HepG2 (cell line): ENCODE results near the gene PPM1G. TPM values are rescaled to one million over a fixed set of nuclear protein-coding genes. Genes with fewer than 3 reads are reported as not detected.

Source experiments
- DPF2 ChIP-seq: sonication (generic); formaldehyde crosslinking; IDR thresholded peaks from 2 replicates; pipeline ENCODE4 v1.4.0; 2020; ENCODE audit warnings: mild to moderate bottlenecking, low read depth, missing genetic modification reagents, borderline replicate concordance
- HDAC2 ChIP-seq: sonication (generic); formaldehyde crosslinking; IDR thresholded peaks from 2 replicates; pipeline ENCODE4 v1.4.0; 2020; ENCODE audit warnings: missing genetic modification reagents
- IKZF4 ChIP-seq: sonication (generic); formaldehyde crosslinking; IDR thresholded peaks from 2 replicates; pipeline ENCODE4 v1.5.1; 2020; ENCODE audit warnings: borderline replicate concordance, mild to moderate bottlenecking, low read depth, missing genetic modification reagents; ENCODE audit errors: not compliant biosample characterization
- MIER2 ChIP-seq: IDR thresholded peaks from 2 replicates; pipeline ENCODE4 v1.6.1; 2016; ENCODE audit warnings: missing biosample characterization, missing genetic modification reagents
- NBN ChIP-seq: fragments of 450-650 bp; conservative IDR thresholded peaks from 2 replicates; pipeline ENCODE4 v1.6.1; 2017
- NCOA5 ChIP-seq: sonication (generic); formaldehyde crosslinking; IDR thresholded peaks from 2 replicates; pipeline ENCODE4 v1.4.0; 2020; ENCODE audit warnings: missing genetic modification reagents
- POLR2A ChIP-seq, 2 experiments: IDR thresholded peaks; 2 replicates each; pipeline ENCODE4 v1.6.1; 2011; ENCODE audit warnings: low read depth in 2 of 2, low read length in 2 of 2, mild to moderate bottlenecking in 1 of 2, moderate library complexity in 1 of 2; ENCODE audit not compliant: insufficient read depth in 1 of 2
- SIX1 ChIP-seq: sonication (generic); formaldehyde crosslinking; IDR thresholded peaks from 2 replicates; pipeline ENCODE4 v1.4.0; 2020; ENCODE audit warnings: missing genetic modification reagents, borderline replicate concordance
- SNAI1 ChIP-seq: sonication (generic); formaldehyde crosslinking; IDR thresholded peaks from 2 replicates; pipeline ENCODE4 v1.5.0; 2020; ENCODE audit warnings: mild to moderate bottlenecking, missing genetic modification reagents, borderline replicate concordance
- SNRNP70 ChIP-seq: fragments of 200-400 bp; formaldehyde crosslinking; IDR thresholded peaks from 2 replicates; pipeline ENCODE4 v1.6.1; 2017; ENCODE audit warnings: mild to moderate bottlenecking, low read depth, low read length, moderate library complexity
- ZBTB1 ChIP-seq: sonication (generic); formaldehyde crosslinking; IDR thresholded peaks from 2 replicates; pipeline ENCODE4 v1.4.0; 2020; ENCODE audit warnings: missing genetic modification reagents, borderline replicate concordance
- ZNF10 ChIP-seq: sonication (generic); formaldehyde crosslinking; IDR thresholded peaks from 2 replicates; pipeline ENCODE4 v1.4.0; 2020; ENCODE audit warnings: mild to moderate bottlenecking, low read depth, missing genetic modification reagents, borderline replicate concordance
- ZNF20 ChIP-seq: sonication (generic); formaldehyde crosslinking; IDR thresholded peaks from 2 replicates; pipeline ENCODE4 v1.4.0; 2020; ENCODE audit warnings: mild to moderate bottlenecking, moderate library complexity, missing genetic modification reagents
- ZNF570 ChIP-seq: sonication (generic); formaldehyde crosslinking; IDR thresholded peaks from 2 replicates; pipeline ENCODE4 v1.4.0; 2020; ENCODE audit warnings: mild to moderate bottlenecking, missing genetic modification reagents, borderline replicate concordance
- ZNF607 ChIP-seq: sonication (generic); formaldehyde crosslinking; IDR thresholded peaks from 2 replicates; pipeline ENCODE4 v1.5.1; 2020; ENCODE audit warnings: missing genetic modification reagents, mild to moderate bottlenecking, borderline replicate concordance
- ZNF674 ChIP-seq: sonication (generic); formaldehyde crosslinking; IDR thresholded peaks from 2 replicates; pipeline ENCODE4 v1.5.0; 2020; ENCODE audit warnings: low read depth, mild to moderate bottlenecking, missing genetic modification reagents
- ZSCAN31 ChIP-seq: sonication (generic); formaldehyde crosslinking; IDR thresholded peaks from 2 replicates; pipeline ENCODE4 v1.5.0; 2020; ENCODE audit warnings: low read depth, mild to moderate bottlenecking, missing genetic modification reagents
- polyA plus RNA-seq, 8 experiments: library from polyadenylated mRNA; depleted of rRNA in 3 of 8; stranded (reverse) in 7 of 8; unstranded in 1 of 8; fragments of >200 nt; fragmentation: Illumina TruSeq in 4 of 8; extraction: Trizol in 4 of 8; gene quantifications; 2 replicates each; pipeline versions ENCODE4 v1.2.1 to v1.2.3, GENCODE V29; 2011 to 2016; ENCODE audit warnings: low read depth in 4 of 8, missing spikeins in 1 of 8, mixed read lengths in 1 of 8; ENCODE audit not compliant: insufficient read depth in 1 of 8
- total RNA-seq, 5 experiments: library from RNA; depleted of rRNA; stranded (reverse); fragments of >200 nt; fragmentation: Illumina TruSeq; extraction: Trizol; gene quantifications; 2 replicates each; pipeline ENCODE4 v1.2.3, GENCODE V29; 2016; ENCODE audit warnings: low read depth in 1 of 5
- TF ChIP-seq, protein P1 (sequence below): sonication (generic); formaldehyde crosslinking; IDR thresholded peaks from 2 replicates; pipeline ENCODE4 v1.4.0; 2020; ENCODE audit warnings: missing genetic modification reagents, borderline replicate concordance
- TF ChIP-seq, protein P2 (sequence below): sonication (generic); formaldehyde crosslinking; IDR thresholded peaks from 2 replicates; pipeline ENCODE4 v1.4.0; 2020; ENCODE audit warnings: mild to moderate bottlenecking, missing genetic modification reagents
- TF ChIP-seq, protein P3 (sequence below): IDR thresholded peaks from 2 replicates; pipeline ENCODE4 v1.6.1; 2018; ENCODE audit warnings: missing genetic modification reagents
- TF ChIP-seq, protein P4 (sequence below): sonication (generic); formaldehyde crosslinking; IDR thresholded peaks from 2 replicates; pipeline ENCODE4 v1.8.0; 2022; ENCODE audit warnings: missing genetic modification reagents, mild to moderate bottlenecking, inconsistent platforms, borderline replicate concordance
- TF ChIP-seq, protein P5 (sequence below): sonication (generic); formaldehyde crosslinking; IDR thresholded peaks from 2 replicates; pipeline ENCODE4 v1.4.0; 2020; ENCODE audit warnings: missing genetic modification reagents

The PPM1G gene
- total and polyA plus RNA-seq, 2 of the 13 experiments (the other 11 are each of a cell fraction or from before 2014, with no cell fraction given): 58.2 to 213 TPM

DNA sequence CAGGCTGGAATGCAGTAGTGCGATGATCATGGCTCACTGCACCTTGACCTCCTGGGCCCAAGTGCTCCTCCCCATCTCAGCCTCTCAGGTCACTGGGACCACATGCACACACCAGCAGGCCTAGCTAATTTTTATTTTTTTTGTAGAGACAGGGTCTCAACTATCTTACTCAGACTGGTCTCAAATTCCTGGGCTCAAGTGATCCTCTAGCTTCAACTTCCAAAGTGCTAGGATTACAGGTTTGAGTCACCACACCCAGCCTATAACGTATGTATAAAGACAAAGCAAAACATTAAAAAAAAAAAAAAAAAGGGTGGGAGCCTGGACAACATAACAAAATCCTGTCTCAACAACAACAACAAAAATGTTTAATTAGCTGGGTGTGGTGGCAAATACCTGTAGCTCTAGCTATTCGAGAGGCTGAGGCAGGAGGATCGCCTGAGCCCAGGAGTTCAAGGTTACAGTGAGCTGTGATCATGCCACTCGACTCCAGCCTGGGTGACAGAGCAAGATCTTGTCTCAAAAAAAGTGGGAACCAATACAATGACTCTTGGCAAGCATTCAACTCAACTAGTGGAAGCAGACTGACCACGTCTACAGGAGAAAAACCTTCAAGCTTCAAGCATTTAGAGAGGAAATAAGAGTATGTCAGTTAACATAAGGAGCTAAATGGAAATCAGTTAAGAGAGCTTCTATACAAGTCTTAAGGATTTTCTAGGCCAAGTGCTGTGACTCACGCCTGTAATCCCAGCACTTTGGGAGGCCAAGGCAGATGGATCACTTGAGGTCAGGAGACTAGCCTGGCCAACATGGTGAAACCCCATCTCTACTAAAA is 55.4 kb downstream of the PPM1G start (continued):
- TF ChIP-seq, protein P1, sequence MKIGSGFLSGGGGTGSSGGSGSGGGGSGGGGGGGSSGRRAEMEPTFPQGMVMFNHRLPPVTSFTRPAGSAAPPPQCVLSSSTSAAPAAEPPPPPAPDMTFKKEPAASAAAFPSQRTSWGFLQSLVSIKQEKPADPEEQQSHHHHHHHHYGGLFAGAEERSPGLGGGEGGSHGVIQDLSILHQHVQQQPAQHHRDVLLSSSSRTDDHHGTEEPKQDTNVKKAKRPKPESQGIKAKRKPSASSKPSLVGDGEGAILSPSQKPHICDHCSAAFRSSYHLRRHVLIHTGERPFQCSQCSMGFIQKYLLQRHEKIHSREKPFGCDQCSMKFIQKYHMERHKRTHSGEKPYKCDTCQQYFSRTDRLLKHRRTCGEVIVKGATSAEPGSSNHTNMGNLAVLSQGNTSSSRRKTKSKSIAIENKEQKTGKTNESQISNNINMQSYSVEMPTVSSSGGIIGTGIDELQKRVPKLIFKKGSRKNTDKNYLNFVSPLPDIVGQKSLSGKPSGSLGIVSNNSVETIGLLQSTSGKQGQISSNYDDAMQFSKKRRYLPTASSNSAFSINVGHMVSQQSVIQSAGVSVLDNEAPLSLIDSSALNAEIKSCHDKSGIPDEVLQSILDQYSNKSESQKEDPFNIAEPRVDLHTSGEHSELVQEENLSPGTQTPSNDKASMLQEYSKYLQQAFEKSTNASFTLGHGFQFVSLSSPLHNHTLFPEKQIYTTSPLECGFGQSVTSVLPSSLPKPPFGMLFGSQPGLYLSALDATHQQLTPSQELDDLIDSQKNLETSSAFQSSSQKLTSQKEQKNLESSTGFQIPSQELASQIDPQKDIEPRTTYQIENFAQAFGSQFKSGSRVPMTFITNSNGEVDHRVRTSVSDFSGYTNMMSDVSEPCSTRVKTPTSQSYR: peak; percentile 13
- TF ChIP-seq NBN (no peak), SIX1 (CRISPR knock-in tag) (peak; percentile 41), HDAC2 (CRISPR knock-in tag) (peak; percentile 26; the same call in 1 of the 2 replicates), IKZF4 (CRISPR knock-in tag) (no peak), MIER2 (CRISPR knock-in tag) (no peak), ZNF674 (no peak), ZBTB1 (CRISPR knock-in tag) (no peak), SNRNP70 (no peak), POLR2A (IDR thresholded peaks at IDR 0.05; ENCODE audit: insufficient read depth in 1 of 2, low read depth in 2 of 2, low read length in 2 of 2) (no peak), SNAI1 (CRISPR knock-in tag) (no peak), ZNF607 (no peak), ZSCAN31 (CRISPR knock-in tag) (no peak), ZNF570 (CRISPR knock-in tag) (no peak), NCOA5 (CRISPR knock-in tag) (no peak), ZNF10 (CRISPR knock-in tag) (no peak), DPF2 (CRISPR knock-in tag) (no peak), ZNF20 (CRISPR knock-in tag) (no peak)
- TF ChIP-seq, protein P2, sequence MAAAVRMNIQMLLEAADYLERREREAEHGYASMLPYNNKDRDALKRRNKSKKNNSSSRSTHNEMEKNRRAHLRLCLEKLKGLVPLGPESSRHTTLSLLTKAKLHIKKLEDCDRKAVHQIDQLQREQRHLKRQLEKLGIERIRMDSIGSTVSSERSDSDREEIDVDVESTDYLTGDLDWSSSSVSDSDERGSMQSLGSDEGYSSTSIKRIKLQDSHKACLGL (CRISPR knock-in tag): no peak
- TF ChIP-seq, protein P3, sequence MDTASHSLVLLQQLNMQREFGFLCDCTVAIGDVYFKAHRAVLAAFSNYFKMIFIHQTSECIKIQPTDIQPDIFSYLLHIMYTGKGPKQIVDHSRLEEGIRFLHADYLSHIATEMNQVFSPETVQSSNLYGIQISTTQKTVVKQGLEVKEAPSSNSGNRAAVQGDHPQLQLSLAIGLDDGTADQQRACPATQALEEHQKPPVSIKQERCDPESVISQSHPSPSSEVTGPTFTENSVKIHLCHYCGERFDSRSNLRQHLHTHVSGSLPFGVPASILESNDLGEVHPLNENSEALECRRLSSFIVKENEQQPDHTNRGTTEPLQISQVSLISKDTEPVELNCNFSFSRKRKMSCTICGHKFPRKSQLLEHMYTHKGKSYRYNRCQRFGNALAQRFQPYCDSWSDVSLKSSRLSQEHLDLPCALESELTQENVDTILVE: no peak
- TF ChIP-seq, protein P4, sequence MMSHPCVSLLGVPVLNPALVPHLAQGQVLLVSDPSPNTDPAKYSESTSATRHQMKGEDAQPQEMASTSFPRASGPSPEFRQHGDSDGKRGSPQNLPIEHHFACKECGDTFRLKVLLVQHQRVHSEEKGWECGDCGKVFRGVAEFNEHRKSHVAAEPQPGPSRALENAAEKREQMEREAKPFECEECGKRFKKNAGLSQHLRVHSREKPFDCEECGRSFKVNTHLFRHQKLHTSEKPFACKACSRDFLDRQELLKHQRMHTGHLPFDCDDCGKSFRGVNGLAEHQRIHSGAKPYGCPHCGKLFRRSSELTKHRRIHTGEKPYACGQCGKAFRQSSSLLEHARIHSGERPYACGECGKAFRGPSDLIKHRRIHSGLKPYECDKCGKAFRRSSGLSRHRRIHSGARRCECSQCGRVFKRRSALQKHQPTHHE (CRISPR knock-in tag): no peak
- TF ChIP-seq, protein P5, sequence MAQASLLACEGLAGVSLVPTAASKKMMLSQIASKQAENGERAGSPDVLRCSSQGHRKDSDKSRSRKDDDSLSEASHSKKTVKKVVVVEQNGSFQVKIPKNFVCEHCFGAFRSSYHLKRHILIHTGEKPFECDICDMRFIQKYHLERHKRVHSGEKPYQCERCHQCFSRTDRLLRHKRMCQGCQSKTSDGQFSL (CRISPR knock-in tag): no peak
